SK-N-SH (cell line): ENCODE measurements around the gene RBMS1. TPM values are rescaled to one million over a fixed set of nuclear protein-coding genes. Genes with fewer than 3 reads are reported as not detected.

Experiments used
- CTCF ChIA-PET: fragments of 300-600, 350-600 bp; formaldehyde crosslinking; extraction: SDS; loops from one replicate; lab custom pipeline; 2021; lab: Yijun Ruan, JAX
- POLR2A ChIA-PET: fragments of 350-600 bp; sonication (Branson Sonifier 250); formaldehyde crosslinking; extraction: SDS; loops from one replicate; lab custom pipeline; 2020; ENCODE audit warnings: antibody characterized with exemption, inconsistent platforms; lab: Yijun Ruan, JAX
- DNase-seq: peaks from one replicate; pipeline ENCODE4 v3.0.0; 2012
- H2AFZ ChIP-seq: fragments of 200-600 bp; sonication (generic); 2 replicates; pipeline ENCODE4 v1.8.1; 2016; ENCODE audit warnings: antibody characterized with exemption, mild to moderate bottlenecking, low read depth
- H3F3A ChIP-seq: fragments of 200-600 bp; sonication (generic); replicated peaks from 2 replicates; pipeline ENCODE3; 2016; ENCODE audit warnings: antibody characterized with exemption, mild to moderate bottlenecking; ENCODE audit not compliant: insufficient read depth
- H3K27ac ChIP-seq, 2 experiments: fragments of 200-500 bp in 1 of 2; fragments of 200-600 bp in 1 of 2; sonication (Bioruptor generic) in 1 of 2; sonication (generic), shearing (Covaris generic) in 1 of 2; 2 replicates each; pipeline versions ENCODE4 v1.5.1 to v1.6.1; 2014 to 2016; ENCODE audit warnings: low read depth in 2 of 2, inconsistent platforms in 1 of 2, low read length in 1 of 2, mild to moderate bottlenecking in 1 of 2, mixed read lengths in 1 of 2
- H3K27me3 ChIP-seq: fragments of 200-600 bp; sonication (generic), shearing (Covaris generic); 2 replicates; pipeline ENCODE4 v1.6.1; 2016; ENCODE audit warnings: mixed run types; ENCODE audit not compliant: insufficient read depth
- H3K36me3 ChIP-seq, 2 experiments: fragments of 200-500 bp in 1 of 2; fragments of 200-600 bp in 1 of 2; sonication (Bioruptor generic) in 1 of 2; sonication (generic) in 1 of 2; replicated peaks in 1 of 2; 2 replicates each; pipeline versions ENCODE3 to v1.5.1; 2014 to 2016; ENCODE audit warnings: low read length in 1 of 2, mild to moderate bottlenecking in 1 of 2; ENCODE audit not compliant: insufficient read depth in 2 of 2, control insufficient read depth in 1 of 2
- H3K4me1 ChIP-seq, 2 experiments: fragments of 200-500 bp in 1 of 2; fragments of 200-600 bp in 1 of 2; sonication (Bioruptor generic) in 1 of 2; sonication (generic), shearing (Covaris generic) in 1 of 2; 2 replicates each; pipeline versions ENCODE4 v1.5.1 to v1.6.1; 2014 to 2016; ENCODE audit warnings: low read depth in 1 of 2, low read length in 1 of 2, mixed run types in 1 of 2; ENCODE audit not compliant: insufficient read depth in 2 of 2, control insufficient read depth in 1 of 2
- H3K4me2 ChIP-seq: fragments of 200-600 bp; sonication (generic), shearing (Covaris generic); 2 replicates; pipeline ENCODE4 v1.6.1; 2017; ENCODE audit warnings: mixed run types
- H3K4me3 ChIP-seq, 2 experiments: fragments of 200-500 bp in 1 of 2; fragments of 200-600 bp in 1 of 2; sonication (Bioruptor generic) in 1 of 2; sonication (generic), shearing (Covaris generic) in 1 of 2; 2 replicates each; pipeline versions ENCODE4 v1.5.1 to v1.8.1; 2014 to 2016; ENCODE audit warnings: low read depth in 2 of 2, inconsistent platforms in 1 of 2, low read length in 1 of 2, mild to moderate bottlenecking in 1 of 2, mixed read lengths in 1 of 2, moderate library complexity in 1 of 2
- H3K79me2 ChIP-seq: fragments of 200-600 bp; sonication (generic); 2 replicates; pipeline ENCODE4 v1.8.1; 2017; ENCODE audit warnings: mild to moderate bottlenecking; ENCODE audit not compliant: insufficient read depth
- H3K9ac ChIP-seq: fragments of 200-600 bp; sonication (generic); 2 replicates; pipeline ENCODE4 v1.6.1; 2017; ENCODE audit warnings: mixed run types
- H3K9me2 ChIP-seq: fragments of 200-600 bp; sonication (generic); 2 replicates; pipeline ENCODE4 v1.6.1; 2017; ENCODE audit warnings: mixed run types
- H3K9me3 ChIP-seq: fragments of 200-600 bp; sonication (generic); 2 replicates; pipeline ENCODE4 v1.6.1; 2017; ENCODE audit warnings: mixed run types, mild to moderate bottlenecking, moderate library complexity
- H4K20me1 ChIP-seq: fragments of 200-600 bp; sonication (generic); 2 replicates; pipeline ENCODE4 v1.6.1; 2017; ENCODE audit warnings: mild to moderate bottlenecking, mixed run types; ENCODE audit not compliant: insufficient read depth
- CHD2 ChIP-seq: fragments of 150-350 bp; IDR thresholded peaks from 2 replicates; pipeline ENCODE4 v1.6.1; 2018; ENCODE audit warnings: low read length; ENCODE audit not compliant: partially characterized antibody
- EZH2phosphoT487 ChIP-seq: fragments of 200-600 bp; sonication (generic); IDR thresholded peaks from 2 replicates; pipeline ENCODE4 v1.6.1; 2017; ENCODE audit warnings: low read depth, mixed run types, mild to moderate bottlenecking, antibody characterized with exemption, moderate library complexity, borderline replicate concordance
- FOXJ3 ChIP-seq: sonication (generic); formaldehyde crosslinking; IDR thresholded peaks from 2 replicates; pipeline ENCODE4 v1.5.1; 2020; ENCODE audit warnings: mild to moderate bottlenecking, missing genetic modification reagents
- IRF3 ChIP-seq: fragments of 150-350 bp; IDR thresholded peaks from 2 replicates; pipeline ENCODE4 v1.6.1; 2016; ENCODE audit warnings: mild to moderate bottlenecking, low read depth, low read length
- MAX ChIP-seq: IDR thresholded peaks from 2 replicates; pipeline ENCODE4 v1.4.0; 2012; ENCODE audit warnings: low read depth
- MXI1 ChIP-seq: IDR thresholded peaks from 2 replicates; pipeline ENCODE4 v1.6.1; 2012; ENCODE audit warnings: mild to moderate bottlenecking, low read depth, low read length, improper control_type of control experiment
- POLR2AphosphoS5 ChIP-seq: IDR thresholded peaks from 2 replicates; pipeline ENCODE4 v1.6.1; 2012; ENCODE audit warnings: low read depth, low read length
- RAD21 ChIP-seq: IDR thresholded peaks from 2 replicates; pipeline ENCODE4 v1.6.1; 2012; ENCODE audit warnings: mild to moderate bottlenecking, low read length
- TAF1 ChIP-seq: IDR thresholded peaks from 2 replicates; pipeline ENCODE4 v1.6.1; 2012; ENCODE audit warnings: low read depth, mild to moderate bottlenecking, low read length, moderate library complexity, borderline replicate concordance
- TCF12 ChIP-seq: IDR thresholded peaks from 2 replicates; pipeline ENCODE4 v1.4.0; 2012
- TEAD4 ChIP-seq: IDR thresholded peaks from 2 replicates; pipeline ENCODE4 v1.4.0; 2012; ENCODE audit warnings: mild to moderate bottlenecking, borderline replicate concordance; ENCODE audit not compliant: insufficient read depth
- WGBS: methylation state at CpG from one replicate; pipeline ENCODE4 v1.1.6; 2017; ENCODE audit warnings: low lambda C conversion rate; 5-methylcytosine and 5-hydroxymethylcytosine counted together
- polyA plus RNA-seq, 3 experiments: library from polyadenylated mRNA; depleted of rRNA; stranded (reverse); fragments of >200 nt; gene quantifications; 2 replicates each; pipeline ENCODE4 v1.2.3, GENCODE V29; 2012
- TF ChIP-seq, protein P1 (sequence below): IDR thresholded peaks from 2 replicates; pipeline ENCODE4 v1.4.0; 2012; ENCODE audit warnings: low read depth, borderline replicate concordance
- TF ChIP-seq, protein P2 (sequence below): fragments of 200-600 bp; sonication (generic); IDR thresholded peaks from 2 replicates; pipeline ENCODE4 v1.6.1; 2017; ENCODE audit warnings: antibody characterized with exemption, mild to moderate bottlenecking, moderate library complexity

RBMS1 gene
- polyA plus RNA-seq, 1 of the 3 experiments (the other 2 are of a cell fraction) = 56.5 TPM

- WGBS = 81% methylated on average over 6 of the region's 6 CpGs
- Histone ChIP-seq H4K20me1 (no peaks in the 10 kb centered on the region), H3K27ac (no peak overlapping the region), H3K36me3 (no peaks in the 10 kb centered on the region), H3K9me3 (no peaks in the 10 kb centered on the region), H3K4me3 (no peak overlapping the region), H3K4me2 (no peak overlapping the region), H3F3A (no peaks in the 10 kb centered on the region), H3K27me3 (no peaks in the 10 kb centered on the region), H3K4me1 (no peaks in the 10 kb centered on the region; a peak in 1 of 4 replicates), H3K9ac (no peak overlapping the region), H2AFZ (no peak overlapping the region), H3K9me2 (no peaks in the 10 kb centered on the region), H3K79me2 (no peaks in the 10 kb centered on the region)
- CTCF ChIA-PET = no interaction called here
- POLR2A ChIA-PET = no interaction called here
- DNase-seq = no peak
- TF ChIP-seq POLR2AphosphoS5 = no peak
- TF ChIP-seq, protein P1, sequence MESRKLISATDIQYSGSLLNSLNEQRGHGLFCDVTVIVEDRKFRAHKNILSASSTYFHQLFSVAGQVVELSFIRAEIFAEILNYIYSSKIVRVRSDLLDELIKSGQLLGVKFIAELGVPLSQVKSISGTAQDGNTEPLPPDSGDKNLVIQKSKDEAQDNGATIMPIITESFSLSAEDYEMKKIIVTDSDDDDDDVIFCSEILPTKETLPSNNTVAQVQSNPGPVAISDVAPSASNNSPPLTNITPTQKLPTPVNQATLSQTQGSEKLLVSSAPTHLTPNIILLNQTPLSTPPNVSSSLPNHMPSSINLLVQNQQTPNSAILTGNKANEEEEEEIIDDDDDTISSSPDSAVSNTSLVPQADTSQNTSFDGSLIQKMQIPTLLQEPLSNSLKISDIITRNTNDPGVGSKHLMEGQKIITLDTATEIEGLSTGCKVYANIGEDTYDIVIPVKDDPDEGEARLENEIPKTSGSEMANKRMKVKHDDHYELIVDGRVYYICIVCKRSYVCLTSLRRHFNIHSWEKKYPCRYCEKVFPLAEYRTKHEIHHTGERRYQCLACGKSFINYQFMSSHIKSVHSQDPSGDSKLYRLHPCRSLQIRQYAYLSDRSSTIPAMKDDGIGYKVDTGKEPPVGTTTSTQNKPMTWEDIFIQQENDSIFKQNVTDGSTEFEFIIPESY = no peak
- no peak for TF ChIP-seq CHD2
Measured at GRCh38 chr2:160532388-160532787, 38.8 kb upstream of the RBMS1 start.

- no peak for TF ChIP-seq RAD21
- TF ChIP-seq, protein P2, sequence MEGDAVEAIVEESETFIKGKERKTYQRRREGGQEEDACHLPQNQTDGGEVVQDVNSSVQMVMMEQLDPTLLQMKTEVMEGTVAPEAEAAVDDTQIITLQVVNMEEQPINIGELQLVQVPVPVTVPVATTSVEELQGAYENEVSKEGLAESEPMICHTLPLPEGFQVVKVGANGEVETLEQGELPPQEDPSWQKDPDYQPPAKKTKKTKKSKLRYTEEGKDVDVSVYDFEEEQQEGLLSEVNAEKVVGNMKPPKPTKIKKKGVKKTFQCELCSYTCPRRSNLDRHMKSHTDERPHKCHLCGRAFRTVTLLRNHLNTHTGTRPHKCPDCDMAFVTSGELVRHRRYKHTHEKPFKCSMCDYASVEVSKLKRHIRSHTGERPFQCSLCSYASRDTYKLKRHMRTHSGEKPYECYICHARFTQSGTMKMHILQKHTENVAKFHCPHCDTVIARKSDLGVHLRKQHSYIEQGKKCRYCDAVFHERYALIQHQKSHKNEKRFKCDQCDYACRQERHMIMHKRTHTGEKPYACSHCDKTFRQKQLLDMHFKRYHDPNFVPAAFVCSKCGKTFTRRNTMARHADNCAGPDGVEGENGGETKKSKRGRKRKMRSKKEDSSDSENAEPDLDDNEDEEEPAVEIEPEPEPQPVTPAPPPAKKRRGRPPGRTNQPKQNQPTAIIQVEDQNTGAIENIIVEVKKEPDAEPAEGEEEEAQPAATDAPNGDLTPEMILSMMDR = no peak
- no peak for TF ChIP-seq TEAD4
- no peak for TF ChIP-seq IRF3
- TF ChIP-seq TCF12 = no peak
- TF ChIP-seq MXI1 = no peak
- no peak for TF ChIP-seq EZH2phosphoT487
- TF ChIP-seq FOXJ3 (CRISPR knock-in tag) = no peak
- TF ChIP-seq MAX = no peak
- no peak for TF ChIP-seq TAF1
- TF ChIP-seq, all 33 proteins: peak for 0
- no peak overlapping the region for H3K4me2 ChIP-seq
- no peaks in the 10 kb centered on the region for H3K79me2 ChIP-seq
- no peak for DNase-seq
- no peaks in the 10 kb centered on the region for H4K20me1 ChIP-seq
- no peaks in the 10 kb centered on the region for H3K9me2 ChIP-seq
- H2AFZ ChIP-seq = no peak overlapping the region
- H3F3A ChIP-seq = no peaks in the 10 kb centered on the region
- WGBS = 89% methylated on average over 4 of the region's 4 CpGs
- H3K36me3 ChIP-seq = no peaks in the 10 kb centered on the region
- no peak overlapping the region for H3K9ac ChIP-seq
- no peak overlapping the region for H3K27ac ChIP-seq
- CTCF ChIA-PET = interaction anchor here (0.8 to 1.5 kb wide), 4 partner anchors 8 to 447 kb away, joined by 3 to 4 read pairs (median 4); no protein-coding TSS in a partner anchor
- no peak overlapping the region for H3K4me3 ChIP-seq
- H3K4me1 ChIP-seq = no peaks in the 10 kb centered on the region
- POLR2A ChIA-PET = no interaction called here
- no peaks in the 10 kb centered on the region for H3K9me3 ChIP-seq
- no peaks in the 10 kb centered on the region for H3K27me3 ChIP-seq
Measured at GRCh38 chr2:160522951-160523710, 29.5 kb upstream of the RBMS1 start.
